Parathyroid adenoma (tissue), 2 donors: ENCODE measurements around the gene GMCL1.

Experiments used
- H2AFZ ChIP-seq: fragments of 300-600 bp; sonication (generic); one replicate; pipeline ENCODE4 v1.7.0; 2017; ENCODE audit warnings: antibody characterized with exemption, mild to moderate bottlenecking
- H3K27ac ChIP-seq: fragments of 300-600 bp; sonication (generic); one replicate; pipeline ENCODE4 v1.7.0; 2017
- H3K27me3 ChIP-seq: fragments of 300-600 bp; sonication (generic); one replicate; pipeline ENCODE4 v1.7.0; 2017; ENCODE audit warnings: low read length; ENCODE audit not compliant: control insufficient read depth, insufficient read depth
- H3K36me3 ChIP-seq: fragments of 300-600 bp; sonication (generic); one replicate; pipeline ENCODE4 v1.7.0; 2017; ENCODE audit warnings: low read length; ENCODE audit not compliant: control insufficient read depth, insufficient read depth
- H3K4me1 ChIP-seq: fragments of 300-600 bp; sonication (generic); one replicate; pipeline ENCODE4 v1.7.0; 2017; ENCODE audit warnings: control low read depth
- H3K4me2 ChIP-seq: fragments of 300-600 bp; sonication (generic); one replicate; pipeline ENCODE4 v1.7.0; 2017; ENCODE audit warnings: low read length
- H3K4me3 ChIP-seq: fragments of 300-600 bp; sonication (generic); one replicate; pipeline ENCODE4 v1.7.0; 2017; ENCODE audit warnings: low read depth, low read length
- H3K79me2 ChIP-seq: fragments of 300-600 bp; sonication (generic); one replicate; pipeline ENCODE4 v1.7.0; 2017; ENCODE audit warnings: control low read depth
- H3K9ac ChIP-seq: fragments of 300-600 bp; sonication (generic); one replicate; pipeline ENCODE4 v1.7.0; 2017; ENCODE audit warnings: mild to moderate bottlenecking
- H3K9me3 ChIP-seq: fragments of 300-600 bp; sonication (generic); one replicate; pipeline ENCODE4 v1.7.0; 2017; ENCODE audit warnings: low read length; ENCODE audit not compliant: control insufficient read depth
- CTCF ChIP-seq: fragments of 300-600 bp; sonication (generic); IDR thresholded peaks from one replicate; pipeline ENCODE4 v1.7.0; 2017; ENCODE audit warnings: antibody characterized with exemption, mild to moderate bottlenecking
- donor health status: primary hyperparathyroidism.

GMCL1 gene

GRCh38 chr2:69918401-69918800 is 88.9 kb downstream of the GMCL1 start:
- Histone ChIP-seq H3K79me2 (peaks cover 3% of the 10 kb centered on the region), H3K4me1 (peaks cover 5% of the 10 kb centered on the region), H3K9ac (no peak overlapping the region), H3K36me3 (no peaks in the 10 kb centered on the region), H3K27ac (no peak overlapping the region), H3K4me3 (no peak overlapping the region), H3K27me3 (no peaks in the 10 kb centered on the region), H2AFZ (no peak overlapping the region), H3K4me2 (no peak overlapping the region), H3K9me3 (no peaks in the 10 kb centered on the region)
- TF ChIP-seq CTCF = no peak

- Histone ChIP-seq H3K36me3 (no peaks in the 10 kb centered on the region), H3K4me3 (no peak overlapping the region), H3K27ac (no peak overlapping the region), H2AFZ (no peak overlapping the region), H3K9ac (no peak overlapping the region), H3K27me3 (no peaks in the 10 kb centered on the region), H3K4me2 (no peak overlapping the region), H3K4me1 (no peaks in the 10 kb centered on the region), H3K79me2 (peaks cover 3% of the 10 kb centered on the region), H3K9me3 (no peaks in the 10 kb centered on the region)
- TF ChIP-seq CTCF = no peak
These were observed 93.7 kb downstream of the GMCL1 start for GRCh38 chr2:69923116-69923515.

- Histone ChIP-seq H3K79me2 (no peaks in the 10 kb centered on the region), H3K4me1 (no peaks in the 10 kb centered on the region), H3K4me3 (no peak overlapping the region), H3K27ac (no peak overlapping the region), H2AFZ (no peak overlapping the region), H3K4me2 (no peak overlapping the region), H3K9ac (no peak overlapping the region), H3K9me3 (no peaks in the 10 kb centered on the region), H3K27me3 (no peaks in the 10 kb centered on the region), H3K36me3 (no peaks in the 10 kb centered on the region)
- no peak for TF ChIP-seq CTCF
These were observed 97.5 kb downstream of the GMCL1 start for GRCh38 chr2:69926849-69927515.
